Activated naive CD4-positive, alpha-beta T cell (primary cell): ENCODE measurements around the gene NPTXR.

ENCODE experiments used
- DNase-seq, 4 experiments: peaks; one replicate each; lab custom pipeline; 2025; lab: John Stamatoyannopoulos, UW

NPTXR gene

DNA sequence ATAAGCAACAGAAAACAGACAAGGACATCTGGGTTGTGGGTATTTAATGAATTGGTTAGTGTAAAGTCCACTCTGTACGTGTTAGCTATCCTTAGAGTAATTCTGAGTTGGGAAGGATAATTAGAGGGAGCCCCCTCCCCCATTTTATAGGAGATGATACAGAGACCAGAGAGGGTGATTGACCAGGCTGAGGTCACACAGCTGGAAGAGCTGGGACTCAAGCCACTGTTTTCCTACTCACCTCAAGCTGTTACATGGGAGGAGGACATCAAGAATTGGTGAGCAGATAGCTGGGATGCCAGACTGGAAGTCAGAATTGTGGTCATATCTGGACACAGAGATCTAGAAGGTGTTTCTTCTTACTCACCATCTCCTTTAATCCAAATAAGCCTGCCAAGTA, 8.7 kb upstream of the NPTXR start:
- no peak for DNase-seq

DNA sequence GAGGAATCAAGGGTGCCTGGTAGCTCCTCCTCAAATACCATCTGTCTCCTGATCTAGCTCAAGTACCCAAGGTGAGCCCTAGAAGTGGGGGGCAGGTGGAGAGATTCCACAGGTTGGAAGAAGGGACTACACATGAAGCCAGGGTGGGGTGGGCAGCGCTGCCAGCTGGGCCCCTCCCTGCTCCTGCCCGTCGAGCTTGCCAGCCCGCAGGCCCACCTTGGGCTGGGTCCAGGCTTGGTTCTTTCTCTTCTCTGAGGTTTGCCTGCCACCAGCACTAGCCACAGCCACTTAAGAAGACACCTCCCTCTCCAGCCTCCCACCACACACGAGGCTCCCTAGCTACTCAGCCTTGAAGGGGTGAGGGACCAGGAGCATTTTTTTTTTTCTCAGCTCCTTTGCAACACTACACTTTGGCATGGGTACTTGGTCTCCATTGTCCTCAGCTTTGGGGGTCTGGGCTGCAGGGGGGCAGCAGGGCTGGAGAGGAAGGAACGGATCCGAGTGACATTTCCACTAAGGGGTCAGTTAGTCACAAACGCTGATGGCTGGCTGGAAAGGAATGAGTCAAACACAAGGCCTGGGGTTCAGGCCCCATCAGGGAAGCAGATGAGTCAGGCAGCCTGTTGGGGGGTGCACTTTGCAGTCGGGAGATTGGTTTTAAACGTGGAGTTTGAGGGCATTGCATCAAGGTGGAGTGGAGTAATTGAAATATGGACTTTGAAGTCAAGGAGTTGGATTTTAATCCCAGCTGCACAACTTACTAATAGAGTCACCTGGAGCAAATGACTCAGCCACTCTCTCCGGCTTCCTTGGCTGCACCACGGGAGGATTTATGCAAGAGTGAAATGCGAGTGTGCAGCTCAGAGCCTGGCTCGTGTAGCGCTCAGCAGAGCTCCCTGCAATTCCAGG, 7.4 kb upstream of the NPTXR start:
- DNase-seq, result no peak

DNA sequence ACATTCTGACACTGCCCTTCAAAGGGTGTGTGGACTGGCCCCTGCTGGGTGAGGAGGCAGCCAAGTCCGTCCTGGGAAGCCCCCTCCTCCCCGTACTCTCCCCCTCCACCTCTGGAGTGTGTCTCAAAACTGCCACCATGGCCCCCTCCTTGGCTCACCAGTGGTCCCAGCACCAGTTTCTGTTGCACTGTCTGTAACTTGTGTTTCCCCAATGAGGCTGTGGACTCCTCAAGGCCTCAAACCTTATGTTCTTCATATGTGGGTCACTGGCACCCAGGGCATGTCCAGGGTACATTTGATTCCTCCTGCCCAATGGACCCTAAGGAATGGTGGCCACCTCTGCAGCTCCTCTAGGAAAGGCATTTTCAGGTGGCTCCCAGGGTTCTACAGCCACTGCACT, 6.6 kb upstream of the NPTXR start:
- no peak for DNase-seq

DNA sequence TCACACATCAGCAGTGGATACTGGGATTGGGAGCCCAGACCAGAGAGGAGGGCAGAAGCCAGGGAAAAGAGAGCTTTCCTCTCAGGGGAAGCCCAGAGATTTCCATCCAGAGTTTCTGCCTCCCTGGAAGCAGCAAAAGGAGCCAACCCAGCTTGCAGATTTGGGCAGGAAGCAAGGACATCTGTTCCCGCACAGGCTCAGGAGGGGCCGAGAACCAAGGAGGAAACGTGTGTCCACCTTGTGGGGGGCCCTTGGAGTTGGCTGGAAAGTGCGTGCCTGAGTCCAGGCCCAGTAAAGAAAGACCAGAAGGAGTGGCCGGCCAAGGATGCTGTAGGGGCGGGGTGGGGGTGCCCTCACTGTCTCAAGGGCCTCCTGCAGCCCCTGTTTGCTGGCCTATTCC, 6.0 kb upstream of the NPTXR start:
- DNase-seq, result no peak

DNA sequence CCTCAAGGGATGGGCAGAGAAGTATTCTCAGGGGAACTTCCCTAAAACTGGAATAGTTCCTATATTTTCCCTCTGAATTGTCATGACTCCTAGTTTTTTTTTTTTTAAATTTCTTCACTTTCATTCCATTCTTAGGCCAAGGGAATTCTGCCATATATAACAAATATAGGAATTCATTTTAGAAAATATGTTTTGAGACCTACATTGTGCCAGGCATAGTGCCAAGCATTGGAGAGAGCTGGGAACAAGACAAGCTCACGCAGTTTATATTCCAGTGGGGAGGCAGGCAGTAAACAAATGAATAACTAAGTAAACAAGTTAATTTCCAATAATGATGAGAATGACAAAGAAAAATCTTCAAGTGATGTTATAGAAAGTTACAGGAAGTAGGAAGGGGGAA, 2.6 kb upstream of the NPTXR start:
- no peak for DNase-seq

DNA sequence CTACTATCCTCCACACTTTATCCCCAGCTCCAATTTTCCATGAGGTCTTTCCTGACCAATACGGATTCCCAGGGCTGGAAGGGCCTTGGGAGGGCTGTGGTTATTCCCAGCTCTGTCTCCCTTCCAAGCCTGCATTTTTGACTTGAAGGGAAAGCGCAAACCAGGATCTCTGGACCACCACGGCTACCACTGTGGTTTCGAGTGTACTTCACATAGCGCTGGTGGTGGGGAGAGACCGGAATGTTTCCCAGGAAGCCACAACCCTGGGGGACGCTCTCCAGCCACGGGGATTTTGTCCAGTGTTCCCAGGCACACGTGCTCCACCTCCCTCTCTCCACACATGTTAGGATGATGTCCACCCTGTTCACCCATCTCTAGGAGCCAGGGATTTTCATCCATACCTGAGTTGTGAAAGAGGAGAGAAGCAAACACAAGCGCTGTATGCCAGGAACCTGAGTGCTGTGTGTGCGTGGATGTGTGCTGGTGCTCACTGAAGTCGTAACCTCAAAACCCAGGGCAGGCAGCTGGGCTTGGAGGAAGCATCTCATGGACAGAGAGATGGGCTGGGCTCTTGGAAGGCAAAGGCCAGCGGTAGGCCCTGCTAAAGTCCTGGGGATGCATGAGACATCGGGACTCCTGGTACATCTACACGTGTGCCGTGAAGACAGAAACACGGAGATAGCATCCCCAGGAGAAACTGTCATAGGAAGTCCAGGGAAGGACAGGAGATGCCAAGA, 1.3 kb upstream of the NPTXR start:
- DNase-seq, result no peak

DNA sequence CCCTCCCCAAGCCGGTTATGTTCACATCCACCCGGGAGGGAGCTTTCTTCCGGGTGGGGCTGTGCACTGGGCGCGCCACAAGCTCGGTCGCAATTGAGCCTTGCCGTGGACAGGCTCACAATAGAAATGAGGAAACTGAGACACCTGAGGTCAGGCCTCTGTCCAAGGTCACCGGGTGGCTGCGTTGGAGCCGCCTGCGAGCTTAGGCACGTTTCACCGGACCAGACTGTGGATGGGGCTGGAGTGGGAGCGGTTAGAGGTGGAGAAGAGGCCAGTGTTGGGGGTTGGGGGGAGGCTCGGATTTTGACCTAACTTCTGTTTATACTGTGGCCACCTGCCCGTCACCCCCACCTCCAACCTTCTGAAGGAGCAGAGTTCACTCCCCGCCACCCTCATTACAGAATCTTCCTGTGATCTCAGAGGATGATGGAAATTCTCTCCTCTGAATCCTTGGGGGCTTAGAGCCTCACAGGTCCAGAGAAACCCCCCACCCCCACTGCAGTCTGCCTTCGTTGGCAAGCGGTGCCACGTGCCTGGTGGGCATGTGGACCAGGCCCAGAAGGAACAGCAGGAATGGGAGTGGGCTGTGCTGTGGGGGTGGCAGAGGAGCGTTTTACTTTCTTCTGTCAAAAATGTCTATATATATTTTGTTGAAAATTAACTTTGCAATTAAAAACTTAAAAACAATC, 631 bp upstream of the NPTXR start:
- DNase-seq, result no peak

DNA sequence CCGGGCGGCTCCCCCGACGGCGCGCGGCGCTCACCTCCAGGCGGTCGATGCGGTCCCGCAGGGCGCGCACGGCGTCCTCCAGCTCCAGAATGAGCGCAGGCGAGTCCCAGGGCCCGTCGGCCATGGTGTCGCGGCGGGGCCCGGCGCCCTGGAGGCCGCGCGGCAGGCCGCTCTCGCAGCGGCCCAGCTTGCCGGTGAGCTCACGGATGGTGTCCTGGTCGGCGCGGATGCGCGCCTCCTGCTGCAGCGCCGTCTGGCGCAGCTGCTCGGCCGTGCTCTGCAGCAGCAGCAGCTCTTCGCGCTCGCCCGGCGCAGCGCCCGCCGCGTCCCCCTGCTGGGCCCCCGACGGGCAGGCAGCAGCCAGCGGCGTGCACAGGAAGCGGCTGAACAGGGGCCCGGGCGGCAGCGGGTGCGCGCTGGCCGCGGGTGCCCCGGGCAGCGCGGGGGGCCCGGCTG, 599 bp downstream of the NPTXR start:
- DNase-seq, result peak in 2 of 4 experiments; percentile 10 to 53

DNA sequence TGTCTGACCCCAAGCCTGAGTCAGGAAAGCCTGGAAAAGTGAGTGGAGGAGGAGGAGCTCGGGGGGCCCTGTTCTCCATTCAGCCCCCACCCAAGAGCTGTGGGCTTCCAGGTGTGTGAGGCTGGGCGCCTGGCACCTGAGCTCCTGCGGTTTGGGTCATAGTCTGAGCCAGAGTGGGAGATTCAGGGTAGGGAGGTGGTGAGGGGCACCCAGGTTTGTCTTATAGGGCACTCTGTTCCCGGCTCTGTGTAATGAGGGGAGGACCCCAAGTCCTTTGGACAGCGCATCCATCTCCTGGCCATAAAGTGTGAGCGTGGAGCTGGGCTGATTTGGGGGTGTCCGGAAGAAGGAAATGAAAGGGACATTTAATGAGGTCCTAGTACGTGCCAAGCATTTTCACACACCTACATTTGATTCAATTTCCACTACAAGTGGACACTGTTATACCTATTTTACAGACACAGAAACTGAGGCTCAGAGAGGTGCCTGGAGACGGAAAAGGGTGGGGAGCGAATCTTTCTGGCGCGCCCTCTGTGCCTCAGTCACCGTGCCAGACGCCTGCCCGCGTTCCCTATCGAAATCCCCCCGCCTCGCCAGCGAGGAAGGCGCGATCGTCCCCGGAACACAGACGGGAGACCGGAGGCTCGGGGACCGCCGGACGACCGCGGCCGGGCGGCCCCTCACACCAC, 1.2 kb downstream of the NPTXR start:
- DNase-seq, result no peak

DNA sequence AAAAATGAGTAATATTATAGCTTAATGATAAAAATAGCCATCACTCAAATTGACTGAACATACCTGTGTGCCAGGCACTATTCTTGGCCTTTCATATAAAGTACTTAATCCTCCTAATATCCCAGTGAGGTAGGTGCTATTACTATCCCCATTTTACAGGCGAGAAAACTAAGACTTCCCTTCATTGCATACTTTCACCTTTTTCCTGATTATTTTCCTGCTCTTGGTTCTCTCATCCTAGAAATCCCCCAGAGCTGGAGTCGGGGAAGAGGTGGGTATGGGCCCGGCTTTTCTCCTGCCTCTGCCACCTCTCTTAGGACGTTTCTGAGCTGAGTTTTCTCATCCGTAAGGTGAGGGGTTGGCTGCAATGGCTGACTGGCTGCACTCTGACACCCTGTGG, 2.2 kb downstream of the NPTXR start:
- no peak for DNase-seq

DNA sequence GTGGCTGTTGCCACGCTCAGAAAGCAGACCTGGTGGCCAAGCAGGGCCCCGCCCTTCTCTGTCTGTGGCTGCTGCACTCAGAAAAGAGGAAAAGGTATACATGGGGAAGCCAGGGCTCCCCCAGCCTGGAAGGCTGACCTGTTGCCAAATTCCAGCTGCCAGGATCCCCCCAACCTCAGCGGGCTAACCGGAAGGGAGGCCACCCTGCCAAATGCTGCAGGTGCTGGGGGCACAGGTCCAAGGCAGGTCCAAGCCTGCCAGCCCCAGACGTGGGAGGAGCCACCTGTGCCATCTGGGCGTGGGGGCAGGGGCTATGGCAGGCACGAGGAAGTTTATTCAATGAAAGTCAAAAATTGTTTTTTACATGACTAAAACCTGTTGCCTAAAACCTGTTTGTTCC, 2.6 kb downstream of the NPTXR start:
- no peak for DNase-seq

DNA sequence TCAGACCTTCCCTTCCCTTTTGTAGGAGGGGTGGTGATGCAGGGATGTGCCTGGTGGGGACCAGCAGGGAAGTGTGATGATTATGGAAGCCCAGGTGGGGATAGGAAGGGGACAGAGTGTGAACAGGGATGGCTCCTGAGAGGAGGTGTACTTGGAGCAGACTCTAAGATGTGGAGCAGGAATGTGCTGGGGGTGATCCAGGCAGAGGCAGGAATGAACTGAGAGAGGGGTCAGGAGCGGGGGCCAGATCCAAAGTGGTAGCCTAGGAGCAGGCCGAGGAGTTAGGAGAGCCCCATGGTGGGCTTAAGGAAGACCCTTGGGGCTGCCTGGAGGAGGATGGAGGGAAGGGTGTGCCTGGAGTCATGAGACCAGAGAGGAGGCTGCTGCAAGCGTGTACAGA, 3.7 kb downstream of the NPTXR start:
- DNase-seq, result no peak

DNA sequence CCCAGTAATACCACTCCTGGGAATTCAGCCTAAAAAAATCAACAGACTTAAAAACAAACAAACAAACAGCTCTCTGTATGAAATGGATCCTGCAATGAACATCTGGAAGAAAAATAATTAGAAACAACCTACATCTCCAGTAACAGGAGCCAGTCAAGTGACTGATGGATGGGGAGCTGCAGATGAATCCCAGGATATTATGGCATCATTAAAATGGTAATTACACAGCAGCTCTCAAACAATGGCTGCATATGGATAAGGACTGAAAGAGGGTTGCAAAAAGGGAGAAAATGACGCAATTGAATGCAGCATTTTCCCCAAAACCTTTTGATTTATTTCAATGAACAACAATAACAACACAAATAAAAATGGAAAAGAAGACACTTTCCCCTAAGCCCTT, 4.1 kb downstream of the NPTXR start:
- DNase-seq, result no peak

DNA sequence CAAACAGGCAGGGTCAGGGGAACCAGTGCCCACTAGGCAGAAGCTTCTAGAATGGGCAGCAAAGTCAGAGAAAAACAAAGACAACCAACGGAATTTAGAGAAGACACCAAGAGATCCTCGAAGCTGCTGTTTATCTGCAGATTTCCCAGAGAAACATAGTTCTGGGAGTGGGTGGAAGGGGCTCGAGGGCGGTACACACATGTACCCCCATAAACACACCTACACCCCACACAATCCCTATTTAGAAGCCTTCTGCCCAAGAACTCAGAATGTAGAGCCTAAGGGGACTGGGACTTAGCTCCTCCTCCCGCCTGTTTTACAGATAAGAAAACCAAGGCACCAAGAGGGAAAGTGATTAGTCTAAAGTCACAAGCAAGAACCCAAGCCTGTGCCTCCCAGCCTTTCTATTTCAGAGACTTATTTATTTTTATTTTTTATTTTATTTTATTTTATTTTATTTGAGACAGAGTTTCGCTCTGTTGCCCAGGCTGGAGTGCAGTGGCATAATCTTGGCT, 6.4 kb downstream of the NPTXR start:
- DNase-seq, result no peak

DNA sequence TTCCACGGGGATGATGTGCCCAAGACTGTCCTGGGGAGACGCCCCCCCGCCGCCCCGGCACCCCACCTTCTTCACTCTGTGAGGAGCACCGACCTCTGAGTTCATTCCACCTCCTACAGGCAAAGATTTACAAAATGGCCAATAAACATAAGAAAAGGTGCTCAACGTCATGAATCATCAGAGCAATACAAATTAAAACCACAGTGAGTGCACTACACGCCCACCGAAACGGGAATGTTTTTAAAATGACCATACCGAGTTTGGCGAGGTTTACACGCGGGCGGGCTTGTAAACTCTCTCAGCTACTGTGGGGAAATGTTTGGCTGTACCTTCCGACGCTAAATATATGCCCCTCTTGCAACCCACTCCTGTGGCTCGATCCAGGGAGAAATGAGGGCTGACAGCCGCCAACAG, 7.9 kb downstream of the NPTXR start:
- no peak for DNase-seq

DNA sequence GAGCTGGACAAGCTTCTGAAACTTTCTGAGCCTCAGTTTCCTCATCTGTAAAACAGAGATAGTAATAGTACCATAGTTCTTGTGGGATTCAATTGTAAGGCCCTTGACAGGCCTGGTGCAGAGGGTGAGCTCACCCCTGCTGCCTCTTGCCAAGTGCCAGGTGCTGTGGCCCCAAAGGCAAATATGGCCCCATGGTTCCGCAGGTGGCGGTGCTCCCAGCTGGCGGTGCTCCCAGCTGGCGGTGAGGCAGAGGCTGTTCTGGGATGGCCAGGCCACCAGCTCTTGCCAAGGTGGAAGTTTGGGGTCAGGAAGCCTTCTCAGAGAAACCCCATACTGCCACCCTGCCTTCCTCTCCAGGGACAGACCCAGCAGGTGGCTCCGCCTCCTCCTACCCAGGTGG, 8.8 kb downstream of the NPTXR start:
- no peak for DNase-seq

DNA sequence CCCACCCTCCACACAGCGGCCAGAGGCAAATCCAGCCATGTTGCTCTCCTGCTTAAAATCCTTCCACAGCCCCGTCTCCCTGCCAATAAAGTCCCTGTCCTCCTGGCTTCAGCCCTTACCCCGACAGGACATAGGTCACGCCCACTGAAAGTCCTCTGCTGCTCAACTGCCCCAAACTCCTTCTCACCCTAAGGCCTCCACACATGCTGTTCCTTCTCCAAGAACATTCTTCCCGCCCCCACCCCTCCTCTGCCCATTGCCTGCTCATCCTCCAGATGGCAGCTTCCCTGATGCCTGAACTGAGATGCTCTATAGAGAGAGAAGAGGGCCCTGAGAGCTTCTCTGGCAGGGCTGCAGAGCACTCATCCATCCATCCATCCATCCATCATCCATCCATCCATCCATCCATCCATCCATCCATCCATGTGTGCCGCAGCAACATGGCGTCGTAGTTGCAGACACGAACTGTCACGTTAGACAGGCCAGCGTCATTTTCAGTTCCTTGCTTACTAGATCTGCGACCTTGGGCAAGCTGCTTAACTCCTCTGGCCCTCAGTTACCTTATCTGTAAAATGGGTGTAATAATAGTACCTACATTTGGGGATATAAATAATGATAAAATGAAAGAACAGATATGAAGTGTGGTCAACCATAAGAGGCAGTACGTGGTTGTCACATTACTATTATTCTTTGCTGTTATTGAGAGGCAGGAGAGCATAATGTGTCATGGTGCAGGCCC, 9.4 kb downstream of the NPTXR start:
- no peak for DNase-seq

DNA sequence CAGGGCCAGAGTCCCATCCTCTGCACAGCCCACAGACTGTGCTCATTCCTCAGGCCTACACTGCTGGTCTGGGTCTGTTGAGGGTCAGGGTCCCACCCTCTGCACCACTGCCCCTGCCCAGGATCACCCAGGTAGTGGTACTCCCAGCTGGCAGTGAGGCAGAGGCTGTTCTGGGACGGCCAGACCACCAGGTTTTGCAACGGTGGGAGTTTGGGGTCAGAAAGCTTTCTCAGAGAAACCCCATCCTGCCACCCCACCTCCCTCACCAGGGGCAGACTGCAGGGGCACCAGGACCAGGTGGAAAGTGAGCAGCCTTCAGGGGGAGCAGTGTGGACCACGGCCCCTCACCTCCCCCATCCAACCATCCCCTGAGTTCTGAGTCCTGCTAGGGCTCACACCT, 10.8 kb downstream of the NPTXR start:
- DNase-seq, result no peak

DNA sequence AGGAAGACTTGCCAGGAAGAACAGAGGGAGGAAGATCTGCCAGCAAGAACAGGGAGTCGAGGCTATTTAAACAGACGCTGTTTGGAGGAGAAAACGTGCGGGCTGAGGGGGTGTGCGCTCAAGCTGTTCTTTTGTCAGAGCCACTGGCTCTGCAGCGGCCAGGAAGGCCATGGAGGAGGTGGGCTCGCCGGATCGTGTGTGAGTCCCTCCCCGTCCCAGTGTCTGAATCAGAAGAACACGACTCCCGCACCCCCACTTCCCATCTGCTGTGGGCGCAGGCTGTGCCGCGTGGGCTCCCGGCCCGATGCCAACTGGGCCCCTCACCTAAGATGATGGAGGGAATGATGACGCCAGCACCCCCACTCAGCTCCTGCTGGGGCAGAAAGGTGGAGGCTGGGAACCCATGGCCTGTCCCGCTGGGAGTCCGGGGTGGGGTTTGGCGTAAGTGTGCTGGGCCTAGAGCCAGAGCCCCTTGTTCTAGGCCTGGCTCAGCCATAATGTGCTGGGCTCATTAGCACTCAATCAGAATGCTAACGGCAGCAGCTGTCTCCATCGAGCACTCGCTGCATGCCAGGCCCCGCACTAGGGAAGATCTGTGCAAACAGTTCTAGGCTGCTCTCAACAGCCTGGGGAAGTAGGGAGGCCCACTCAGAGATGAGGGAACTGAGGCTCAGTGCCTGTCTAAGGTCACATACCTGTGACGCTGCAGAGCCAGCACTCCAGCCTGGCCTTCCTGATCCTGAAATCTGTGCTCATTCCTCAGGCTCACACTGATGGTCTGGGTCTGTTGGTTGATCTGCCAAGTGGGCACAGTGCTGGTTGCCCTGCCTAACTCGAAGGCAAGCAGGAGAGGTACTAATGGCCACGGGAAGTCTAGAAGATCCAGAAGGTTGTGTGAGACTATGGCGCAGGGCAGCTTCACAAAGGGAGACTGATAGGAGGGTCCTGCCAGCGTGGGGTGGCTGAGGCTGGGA, 11.5 kb downstream of the NPTXR start:
- no peak for DNase-seq
